HepG2 (cell line): ENCODE results near the gene NAP1L1. TPM values are rescaled to one million over a fixed set of nuclear protein-coding genes. Genes with fewer than 3 reads are reported as not detected.

Experiments used
- ARID4A ChIP-seq: sonication (generic); formaldehyde crosslinking; IDR thresholded peaks from 2 replicates; pipeline ENCODE4 v1.5.0; 2020; ENCODE audit warnings: mild to moderate bottlenecking, missing genetic modification reagents, borderline replicate concordance
- ELF1 ChIP-seq: sonication (generic); formaldehyde crosslinking; IDR thresholded peaks from 2 replicates; pipeline ENCODE4 v1.4.0; 2020; ENCODE audit warnings: missing genetic modification reagents
- GABPB1 ChIP-seq: IDR thresholded peaks from 2 replicates; pipeline ENCODE4 v1.6.1; 2016; ENCODE audit warnings: mild to moderate bottlenecking, missing genetic modification reagents, moderate library complexity, missing compliant biosample characterization
- HNF1B ChIP-seq: sonication (generic); formaldehyde crosslinking; IDR thresholded peaks from 2 replicates; pipeline ENCODE4 v1.5.1; 2020; ENCODE audit warnings: mild to moderate bottlenecking, moderate library complexity, missing genetic modification reagents
- HNRNPLL ChIP-seq: fragments of 200-400 bp; formaldehyde crosslinking; IDR thresholded peaks from 2 replicates; pipeline ENCODE4 v1.6.1; 2017; ENCODE audit warnings: mild to moderate bottlenecking, low read depth, low read length; ENCODE audit not compliant: poor library complexity, severe bottlenecking
- KAT7 ChIP-seq: IDR thresholded peaks from 2 replicates; pipeline ENCODE4 v1.6.1; 2018; ENCODE audit warnings: borderline replicate concordance, missing compliant biosample characterization
- POLR2G ChIP-seq: fragments of 200-400 bp; formaldehyde crosslinking; IDR thresholded peaks from 2 replicates; pipeline ENCODE4 v1.6.1; 2018; ENCODE audit warnings: mild to moderate bottlenecking, low read depth, low read length, moderate library complexity
- RCOR2 ChIP-seq: IDR thresholded peaks from 2 replicates; pipeline ENCODE4 v1.6.1; 2016; ENCODE audit warnings: missing biosample characterization, missing genetic modification reagents
- SIX4 ChIP-seq: sonication (generic); formaldehyde crosslinking; IDR thresholded peaks from 2 replicates; pipeline ENCODE4 v1.4.0; 2020; ENCODE audit warnings: missing genetic modification reagents
- SMAD9 ChIP-seq: sonication (generic); formaldehyde crosslinking; IDR thresholded peaks from 2 replicates; pipeline ENCODE4 v1.5.1; 2020; ENCODE audit warnings: mild to moderate bottlenecking, missing genetic modification reagents
- SP1 ChIP-seq, 2 experiments: fragments of 450-650 bp in 1 of 2; sonication (generic) in 1 of 2; formaldehyde crosslinking in 1 of 2; IDR thresholded peaks; 2 replicates each; pipeline versions ENCODE4 v1.4.0 to v1.6.1; 2016 to 2020; ENCODE audit warnings: missing genetic modification reagents in 1 of 2
- THAP8 ChIP-seq: sonication (generic); formaldehyde crosslinking; IDR thresholded peaks from 2 replicates; pipeline ENCODE4 v1.5.1; 2020; ENCODE audit warnings: missing genetic modification reagents, mild to moderate bottlenecking, borderline replicate concordance
- ZFP1 ChIP-seq: IDR thresholded peaks from 2 replicates; pipeline ENCODE4 v1.6.1; 2016
- ZNF317 ChIP-seq: sonication (generic); formaldehyde crosslinking; IDR thresholded peaks from 2 replicates; pipeline ENCODE4 v1.5.0; 2020; ENCODE audit warnings: mild to moderate bottlenecking, missing genetic modification reagents
- ZNF550 ChIP-seq: sonication (generic); formaldehyde crosslinking; IDR thresholded peaks from 2 replicates; pipeline ENCODE4 v1.4.0; 2020; ENCODE audit warnings: mild to moderate bottlenecking, missing genetic modification reagents, borderline replicate concordance
- ZNF704 ChIP-seq: sonication (generic); formaldehyde crosslinking; IDR thresholded peaks from 2 replicates; pipeline ENCODE4 v1.8.1; 2023; ENCODE audit warnings: mild to moderate bottlenecking, inconsistent platforms, moderate library complexity, missing genetic modification reagents, borderline replicate concordance
- ZNF770 ChIP-seq: sonication (generic); formaldehyde crosslinking; IDR thresholded peaks from 2 replicates; pipeline ENCODE4 v1.5.0; 2020; ENCODE audit warnings: mild to moderate bottlenecking, missing genetic modification reagents
- polyA plus RNA-seq, 8 experiments: library from polyadenylated mRNA; depleted of rRNA in 3 of 8; stranded (reverse) in 7 of 8; unstranded in 1 of 8; fragments of >200 nt; fragmentation: Illumina TruSeq in 4 of 8; extraction: Trizol in 4 of 8; gene quantifications; 2 replicates each; pipeline versions ENCODE4 v1.2.1 to v1.2.3, GENCODE V29; 2011 to 2016; ENCODE audit warnings: low read depth in 4 of 8, missing spikeins in 1 of 8, mixed read lengths in 1 of 8; ENCODE audit not compliant: insufficient read depth in 1 of 8
- total RNA-seq, 5 experiments: library from RNA; depleted of rRNA; stranded (reverse); fragments of >200 nt; fragmentation: Illumina TruSeq; extraction: Trizol; gene quantifications; 2 replicates each; pipeline ENCODE4 v1.2.3, GENCODE V29; 2016; ENCODE audit warnings: low read depth in 1 of 5

Gene NAP1L1
- total and polyA plus RNA-seq, 2 of the 13 experiments (the other 11 are each of a cell fraction or from before 2014, with no cell fraction given) = 207 to 309 TPM

- TF ChIP-seq ARID4A = peak; percentile 85; the same call in 1 of the 2 replicates
- peak; percentile 10; the same call in 1 of the 2 replicates for TF ChIP-seq ZNF704 (CRISPR knock-in tag)
- peak; percentile 79 for TF ChIP-seq ZNF770 (CRISPR knock-in tag)
- peak; percentile 32 for TF ChIP-seq HNRNPLL
- TF ChIP-seq ELF1 (CRISPR knock-in tag) = no peak
- TF ChIP-seq ZFP1 (CRISPR knock-in tag) = no peak
- TF ChIP-seq HNF1B (CRISPR knock-in tag) = peak; percentile 31; the same call in 1 of the 2 replicates
- TF ChIP-seq SP1 (IDR thresholded peaks at IDR 0.05) = no peak
- TF ChIP-seq SP1 (CRISPR knock-in tag; IDR thresholded peaks at IDR 0.05) = 0 out of 2 replicates have a peak, but pooled peaks have one; percentile 20
- no peak for TF ChIP-seq ZNF317 (CRISPR knock-in tag)
- 0 out of 2 replicates have a peak, but pooled peaks have one; percentile 24 for TF ChIP-seq THAP8
- TF ChIP-seq ZNF550 (CRISPR knock-in tag) = 0 out of 2 replicates have a peak, but pooled peaks have one; percentile 34
- TF ChIP-seq GABPB1 (CRISPR knock-in tag) = no peak; the same call in 1 of the 2 replicates
- TF ChIP-seq POLR2G = no peak
- 0 out of 2 replicates have a peak, but pooled peaks have one; percentile 22 for TF ChIP-seq RCOR2 (CRISPR knock-in tag)
- no peak for TF ChIP-seq KAT7 (CRISPR knock-in tag)
- no peak for TF ChIP-seq SIX4 (CRISPR knock-in tag)
- no peak for TF ChIP-seq SMAD9 (CRISPR knock-in tag)
Measured at GRCh38 chr12:76084863-76085519, 506 bp upstream of the NAP1L1 start (continued).
